Transverse colon (tissue), 3 donors: ENCODE results near the gene KCNE1.

Source experiments
- CTCF ChIP-seq, 5 experiments: fragments of 200-600 bp in 3 of 5; fragments of 450-650 bp in 2 of 5; sonication (generic) in 3 of 5; IDR thresholded peaks; 1 replicate in 2 of 5; 2 replicates in 3 of 5; pipeline ENCODE4 v1.5.1; 2016 to 2017; ENCODE audit warnings: antibody characterized with exemption in 5 of 5, inconsistent platforms in 3 of 5, mild to moderate bottlenecking in 2 of 5, moderate library complexity in 1 of 5
- EP300 ChIP-seq: sonication (generic); formaldehyde crosslinking; IDR thresholded peaks from one replicate; pipeline ENCODE4 v1.6.1; 2017; ENCODE audit warnings: antibody characterized with exemption, low read depth
- POLR2A ChIP-seq: fragments of 450-650 bp; IDR thresholded peaks from one replicate; pipeline ENCODE4 v1.6.1; 2016; ENCODE audit warnings: antibody characterized with exemption, mild to moderate bottlenecking, moderate library complexity

- TF ChIP-seq POLR2A, result no peak
- no peak for TF ChIP-seq CTCF (IDR thresholded peaks at IDR 0.05)
- no peak for TF ChIP-seq EP300
These were observed 41.3 kb upstream of the KCNE1 start for GRCh38 chr21:34553151-34553952.
